Keratinocyte (primary cell): ENCODE data around the gene ROBO2. TPM values are rescaled to one million over a fixed set of nuclear protein-coding genes. Genes with fewer than 3 reads are reported as not detected.

Experiments used
- DNase-seq: peaks from one replicate; pipeline ENCODE4 v3.0.0-alpha.2; 2011; ENCODE audit warnings: low read depth, missing footprints, low spot score
- FAIRE-seq: peaks from 2 replicates; lab custom pipeline; 2011; peaks lifted over from hg19 to GRCh38; lab: Jason Lieb, UNC
- H2AFZ ChIP-seq: 2 replicates; pipeline ENCODE4 v1.6.0; 2012; ENCODE audit warnings: low read length, control low read depth, inconsistent platforms; ENCODE audit not compliant: control insufficient read depth
- H3K27ac ChIP-seq: 2 replicates; pipeline ENCODE4 v1.5.1; 2011; ENCODE audit warnings: low read length; ENCODE audit not compliant: control insufficient read depth, insufficient read depth
- H3K27me3 ChIP-seq: 3 replicates; pipeline ENCODE4 v1.6.0; 2011; ENCODE audit warnings: low read length; ENCODE audit not compliant: control insufficient read depth, insufficient read depth; ENCODE audit errors: extremely low read depth
- H3K36me3 ChIP-seq, 2 experiments: 2 replicates in 1 of 2; 3 replicates in 1 of 2; pipeline ENCODE4 v1.5.1; 2011; ENCODE audit warnings: low read length in 2 of 2, mild to moderate bottlenecking in 1 of 2; ENCODE audit not compliant: control insufficient read depth in 2 of 2, insufficient read depth in 2 of 2; ENCODE audit errors: extremely low read depth in 1 of 2
- H3K4me1 ChIP-seq: 3 replicates; pipeline ENCODE4 v1.5.1; 2011; ENCODE audit warnings: low read length; ENCODE audit not compliant: control insufficient read depth, insufficient read depth; ENCODE audit errors: extremely low read depth
- H3K4me2 ChIP-seq: 3 replicates; pipeline ENCODE4 v1.6.0; 2011; ENCODE audit warnings: low read depth, low read length; ENCODE audit not compliant: control insufficient read depth, insufficient read depth; ENCODE audit errors: extremely low read depth
- H3K4me3 ChIP-seq, 3 experiments: fragments of 200-600 bp in 1 of 3; sonication (generic) in 1 of 3; 2 replicates in 2 of 3; 3 replicates in 1 of 3; pipeline ENCODE4 v1.5.1; 2011 to 2016; ENCODE audit warnings: low read length in 3 of 3, mild to moderate bottlenecking in 3 of 3, control low read depth in 2 of 3, inconsistent platforms in 1 of 3, low read depth in 1 of 3, mixed read lengths in 1 of 3, mixed run types in 1 of 3, moderate library complexity in 1 of 3; ENCODE audit not compliant: control insufficient read depth in 2 of 3, insufficient read depth in 2 of 3; ENCODE audit errors: extremely low read depth in 1 of 3
- H3K79me2 ChIP-seq: 2 replicates; pipeline ENCODE4 v1.6.0; 2012; ENCODE audit warnings: low read length; ENCODE audit not compliant: control insufficient read depth, insufficient read depth
- H3K9ac ChIP-seq: 3 replicates; pipeline ENCODE4 v1.6.0; 2011; ENCODE audit warnings: low read length; ENCODE audit not compliant: control insufficient read depth, insufficient read depth; ENCODE audit errors: extremely low read depth
- H3K9me1 ChIP-seq: 3 replicates; pipeline ENCODE4 v1.6.0; 2011; ENCODE audit warnings: low read length; ENCODE audit not compliant: control insufficient read depth, insufficient read depth; ENCODE audit errors: extremely low read depth
- H3K9me3 ChIP-seq: 2 replicates; pipeline ENCODE4 v1.5.1; 2012; ENCODE audit warnings: low read depth, low read length; ENCODE audit not compliant: control insufficient read depth
- H4K20me1 ChIP-seq: 3 replicates; pipeline ENCODE4 v1.6.0; 2011; ENCODE audit warnings: low read length; ENCODE audit not compliant: control insufficient read depth, insufficient read depth; ENCODE audit errors: extremely low read depth
- CTCF ChIP-seq, 3 experiments: IDR thresholded peaks in 1 of 3; conservative IDR thresholded peaks in 1 of 3; optimal IDR thresholded peaks in 1 of 3; 2 replicates in 2 of 3; 3 replicates in 1 of 3; pipeline versions ENCODE3 to v1.5.1; 2011; ENCODE audit warnings: low read length in 3 of 3, mild to moderate bottlenecking in 3 of 3, moderate library complexity in 2 of 3, control low read depth in 1 of 3, inconsistent platforms in 1 of 3; ENCODE audit not compliant: insufficient read depth in 2 of 3; ENCODE audit errors: extremely low read depth in 1 of 3
- EZH2 ChIP-seq: IDR thresholded peaks from one replicate; pipeline ENCODE4 v1.6.1; 2012; ENCODE audit warnings: inconsistent platforms, mild to moderate bottlenecking, low read length, moderate library complexity
- dilution Hi-C: fragments of 300-500 bp; cut with MboI; formaldehyde crosslinking; loops from one replicate; pipeline ENCODE4 v1.7.0; 2020; ENCODE audit warnings: low sequenced_read_pairs; ENCODE audit not compliant: extremely low pct_ligation_motif_present
- polyA plus RNA-seq, 5 experiments: library from polyadenylated mRNA; depleted of rRNA in 3 of 5; stranded (reverse) in 3 of 5; stranded (forward) in 1 of 5; unstranded in 1 of 5; fragments of >200 nt; gene quantifications; 1 replicate in 1 of 5; 2 replicates in 3 of 5; 3 replicates in 1 of 5; pipeline versions ENCODE4 v1.2.1 to v1.2.3, GENCODE V29; 2011 to 2012; ENCODE audit warnings: missing spikeins in 2 of 5, low read depth in 1 of 5, low replicate concordance in 1 of 5

ROBO2 gene
- polyA plus RNA-seq, 1 donor (not counting 4 experiments of a cell fraction or from before 2014, with no cell fraction given), result 0.30 TPM

GRCh38 chr3:77086408-77086807 lies 46.5 kb downstream of the ROBO2 start:
- TF ChIP-seq EZH2, result no peak
- TF ChIP-seq CTCF (optimal IDR thresholded peaks at IDR 0.05 in 1 of 3, IDR thresholded peaks at IDR 0.05 in 1 of 3, conservative IDR thresholded peaks at IDR 0.05 in 1 of 3; ENCODE audit: extremely low read depth in 1 of 3, insufficient read depth in 2 of 3, low read length in 3 of 3), result no peak
- Histone ChIP-seq H3K4me1 (no peaks in the 10 kb centered on the region), H3K9ac (no peak overlapping the region), H3K79me2 (no peaks in the 10 kb centered on the region), H3K27ac (no peak overlapping the region), H3K4me2 (no peak overlapping the region), H3K4me3 (no peak overlapping the region), H3K36me3 (no peaks in the 10 kb centered on the region), H4K20me1 (no peaks in the 10 kb centered on the region), H3K27me3 (no peaks in the 10 kb centered on the region), H2AFZ (no peak overlapping the region), H3K9me1 (no peaks in the 10 kb centered on the region), H3K9me3 (no peaks in the 10 kb centered on the region)
- DNase-seq (no peak), FAIRE-seq (no peak)
- dilution Hi-C loops, result no loop called here

- Histone ChIP-seq H3K4me2 (no peak overlapping the region), H2AFZ (no peak overlapping the region), H3K36me3 (no peaks in the 10 kb centered on the region), H3K4me3 (no peak overlapping the region), H3K9me3 (no peaks in the 10 kb centered on the region), H3K27ac (no peak overlapping the region), H3K4me1 (no peaks in the 10 kb centered on the region), H4K20me1 (no peaks in the 10 kb centered on the region), H3K9ac (no peak overlapping the region), H3K79me2 (no peaks in the 10 kb centered on the region), H3K9me1 (no peaks in the 10 kb centered on the region), H3K27me3 (no peaks in the 10 kb centered on the region)
- dilution Hi-C loops, result no loop called here
- TF ChIP-seq EZH2 (no peak), CTCF (optimal IDR thresholded peaks at IDR 0.05 in 1 of 3, IDR thresholded peaks at IDR 0.05 in 1 of 3, conservative IDR thresholded peaks at IDR 0.05 in 1 of 3; ENCODE audit: extremely low read depth in 1 of 3, insufficient read depth in 2 of 3, low read length in 3 of 3) (no peak)
- FAIRE-seq (no peak), DNase-seq (no peak)
Measured at GRCh38 chr3:77091809-77092208, 51.9 kb downstream of the ROBO2 start.
